Stomach (tissue), 9 donors: ENCODE data around the gene KCNH1. TPM values are rescaled to one million over a fixed set of nuclear protein-coding genes. Genes with fewer than 3 reads are reported as not detected.

Experiments
- DNase-seq, 2 donors: peaks; one replicate each; pipeline versions ENCODE4 v3.0.0 to v3.0.0-alpha.2; 2013 to 2019
- H3K27ac ChIP-seq, 5 donors: fragments of 200-600 bp in 4 of 5; sonication (generic) in 4 of 5; one replicate each; pipeline ENCODE4 v1.5.1; 2013 to 2019; ENCODE audit warnings: mild to moderate bottlenecking in 1 of 5, moderate library complexity in 1 of 5
- H3K27me3 ChIP-seq, 3 donors: fragments of 200-600 bp; sonication (generic); one replicate each; pipeline ENCODE4 v1.5.1; 2017 to 2019; ENCODE audit warnings: mixed run types in 1 of 3
- H3K36me3 ChIP-seq, 4 donors: fragments of 200-600 bp; sonication (generic); 1 replicate in 3 of 4; 2 replicates in 1 of 4; pipeline ENCODE4 v1.5.1; 2016 to 2019
- H3K4me1 ChIP-seq, 4 donors: fragments of 200-600 bp; sonication (generic); one replicate each; pipeline ENCODE4 v1.5.1; 2016 to 2019
- H3K4me3 ChIP-seq, 4 donors: fragments of 200-600 bp; sonication (generic) in 3 of 4; one replicate each; pipeline ENCODE4 v1.5.1; 2016 to 2019; ENCODE audit warnings: mild to moderate bottlenecking in 1 of 4
- H3K9me3 ChIP-seq, 4 donors: fragments of 200-600 bp; sonication (generic); one replicate each; pipeline ENCODE4 v1.5.1; 2016 to 2019
- CTCF ChIP-seq, 7 experiments: fragments of 450-650 bp in 4 of 7; fragments of 200-600 bp in 3 of 7; sonication (generic) in 3 of 7; IDR thresholded peaks; one replicate each; pipeline ENCODE4 v1.5.1; 2016 to 2019; ENCODE audit warnings: antibody characterized with exemption in 7 of 7, control low read depth in 2 of 7, mild to moderate bottlenecking in 1 of 7
- EP300 ChIP-seq: sonication (generic); formaldehyde crosslinking; IDR thresholded peaks from one replicate; pipeline ENCODE4 v1.6.1; 2017; ENCODE audit warnings: antibody characterized with exemption
- POLR2A ChIP-seq, 4 donors: fragments of 450-650 bp; IDR thresholded peaks; one replicate each; pipeline ENCODE4 v1.6.1; 2016; ENCODE audit warnings: antibody characterized with exemption in 4 of 4, control low read depth in 2 of 4, mild to moderate bottlenecking in 1 of 4, moderate library complexity in 1 of 4
- POLR2AphosphoS5 ChIP-seq, 3 donors: sonication (generic); formaldehyde crosslinking; IDR thresholded peaks; one replicate each; pipeline ENCODE4 v1.6.1; 2016; ENCODE audit warnings: antibody characterized with exemption in 3 of 3
- WGBS, 5 donors: extraction: QIAGEN DNeasy Blood & Tissue Kit in 3 of 5; methylation state at CpG; one replicate each; pipeline versions ENCODE4 v1.1.5 to v1.1.7; 2013 to 2018; 5-methylcytosine and 5-hydroxymethylcytosine counted together
- intact Hi-C: fragments of 100-400 bp; cut with DNase I; formaldehyde crosslinking; loops from one replicate; pipeline ENCODE4 v1.15.1; 2023; ENCODE audit warnings: low total_unique reads
- polyA plus RNA-seq, 3 donors: library from polyadenylated mRNA; stranded (reverse); fragments of 200-250 nt; gene quantifications; one replicate each; pipeline ENCODE4 v1.2.3, GENCODE V29; 2013
- total RNA-seq, 5 donors: library from RNA; depleted of rRNA; stranded (reverse); fragments of >200 nt; gene quantifications; one replicate each; pipeline versions ENCODE4 v1.1.0 to v1.2.3, GENCODE V29; 2014 to 2016
- donor health status: healthy with polysubstance abuse.
- donor health status: Bipolar disorder and iron deficiency.
- donor health status: healthy.

KCNH1 gene
- total and polyA plus RNA-seq, 8 donors, result 0.10 to 6.8 (median 3.2) TPM; not detected in 1

GRCh38 chr1:210641582-210641981 is 492.4 kb downstream of the KCNH1 start:
- TF ChIP-seq EP300 (no peak), POLR2A (IDR thresholded peaks at IDR 0.05) (no peak), CTCF (IDR thresholded peaks at IDR 0.05) (no peak), POLR2AphosphoS5 (IDR thresholded peaks at IDR 0.05) (no peak)
- intact Hi-C loops, result no loop called here
- Histone ChIP-seq H3K27ac (no peak overlapping the region), H3K4me1 (peaks cover 0 to 10% (median 0%) of the 10 kb centered on the region in 4 donors), H3K9me3 (no peaks in the 10 kb centered on the region), H3K27me3 (no peaks in the 10 kb centered on the region), H3K36me3 (no peaks in the 10 kb centered on the region), H3K4me3 (no peak overlapping the region)
- DNase-seq, result no peak
- WGBS, 5 donors, result 79 to 85% (median 83%) methylated on average over 5 of the region's 5 CpGs

- intact Hi-C loops, result no loop called here
- 84 to 98% (median 89%) methylated on average over 2 of the region's 2 CpGs for WGBS, 5 donors
- DNase-seq, result no peak
These were observed 498.8 kb downstream of the KCNH1 start for GRCh38 chr1:210635108-210635507.

GRCh38 chr1:210633636-210634035 is 500.3 kb downstream of the KCNH1 start:
- no peak for TF ChIP-seq POLR2AphosphoS5 (IDR thresholded peaks at IDR 0.05)
- no peak for TF ChIP-seq POLR2A (IDR thresholded peaks at IDR 0.05)
- TF ChIP-seq CTCF (IDR thresholded peaks at IDR 0.05), result no peak
- no peak for TF ChIP-seq EP300
- DNase-seq, result no peak
- H3K27ac ChIP-seq, result no peak overlapping the region
- H3K27me3 ChIP-seq, result no peaks in the 10 kb centered on the region
- H3K4me3 ChIP-seq, result no peak overlapping the region
- intact Hi-C loops, result no loop called here
- H3K9me3 ChIP-seq, result no peaks in the 10 kb centered on the region
- H3K36me3 ChIP-seq, result no peaks in the 10 kb centered on the region
- 83 to 97% (median 94%) methylated on average over 6 of the region's 6 CpGs for WGBS, 5 donors
- H3K4me1 ChIP-seq, result no peaks in the 10 kb centered on the region

More at GRCh38 chr1:210635108-210635507, 498.8 kb downstream of the KCNH1 start:
- Histone ChIP-seq H3K9me3 (no peaks in the 10 kb centered on the region), H3K27me3 (no peaks in the 10 kb centered on the region), H3K4me3 (no peak overlapping the region), H3K36me3 (no peaks in the 10 kb centered on the region), H3K27ac (no peak overlapping the region), H3K4me1 (no peaks in the 10 kb centered on the region)
- TF ChIP-seq EP300 (no peak), POLR2A (IDR thresholded peaks at IDR 0.05) (no peak)

GRCh38 chr1:210633140-210633539 is 500.8 kb downstream of the KCNH1 start:
- TF ChIP-seq POLR2AphosphoS5 (IDR thresholded peaks at IDR 0.05) (no peak), CTCF (IDR thresholded peaks at IDR 0.05) (no peak), POLR2A (IDR thresholded peaks at IDR 0.05) (no peak), EP300 (no peak)
- whole genome bisulfite sequencing, 5 donors, result 86 to 96% (median 93%) methylated on average over 3 of the region's 3 CpGs
- intact Hi-C loops, result no loop called here

GRCh38 chr1:210631399-210631798 is 502.5 kb downstream of the KCNH1 start:
- Histone ChIP-seq H3K4me1 (peaks cover 0 to 10% (median 5%) of the 10 kb centered on the region in 4 donors), H3K27me3 (no peaks in the 10 kb centered on the region), H3K36me3 (no peaks in the 10 kb centered on the region), H3K27ac (no peak overlapping the region), H3K9me3 (no peaks in the 10 kb centered on the region), H3K4me3 (no peak overlapping the region)
- intact Hi-C loops, result no loop called here
- TF ChIP-seq POLR2AphosphoS5 (IDR thresholded peaks at IDR 0.05), result no peak
- TF ChIP-seq CTCF (IDR thresholded peaks at IDR 0.05), result no peak
- TF ChIP-seq EP300, result no peak
- TF ChIP-seq POLR2A (IDR thresholded peaks at IDR 0.05), result no peak
- DNase-seq, result no peak
- WGBS, 5 donors, result 72 to 92% (median 82%) methylated on average over 3 of the region's 3 CpGs

More at GRCh38 chr1:210633140-210633539, 500.8 kb downstream of the KCNH1 start:
- H3K4me3 ChIP-seq, result no peak overlapping the region
- H3K27me3 ChIP-seq, result no peaks in the 10 kb centered on the region
- H3K36me3 ChIP-seq, result no peaks in the 10 kb centered on the region
- DNase-seq, result no peak
- H3K27ac ChIP-seq, result no peak overlapping the region
- peaks cover 0 to 3% (median 1%) of the 10 kb centered on the region in 4 donors for H3K4me1 ChIP-seq
- no peaks in the 10 kb centered on the region for H3K9me3 ChIP-seq
